CD4-positive, alpha-beta T cell treated with Interleukin-15 for 4 hours (primary cell): ENCODE data around the gene PLD4.
"Not testable (repeated sequence)": the region's sequence is repeated elsewhere in the genome, so short reads cannot be mapped to it uniquely, and the experiment has no call there.

Experiments used
- DNase-seq: peaks from one replicate; pipeline ENCODE4 v3.0.0-alpha.2; 2020; ENCODE audit warnings: low spot score

PLD4 gene

GRCh38 chr14:104898870-104899510, 25.7 kb upstream of the PLD4 start:
- no peak for DNase-seq

- no peak for DNase-seq
Measured at GRCh38 chr14:104899781-104900180, 24.9 kb upstream of the PLD4 start.

GRCh38 chr14:104900639-104901512, 23.8 kb upstream of the PLD4 start:
- DNase-seq = no peak

- DNase-seq = no peak
Measured at GRCh38 chr14:104903990-104904389, 20.7 kb upstream of the PLD4 start.

GRCh38 chr14:104904650-104905578, 19.8 kb upstream of the PLD4 start:
- DNase-seq = not testable (repeated sequence)

- not testable (repeated sequence) for DNase-seq
Measured at GRCh38 chr14:104905579-104905933, 19.1 kb upstream of the PLD4 start.

GRCh38 chr14:104908303-104908702, 16.4 kb upstream of the PLD4 start:
- DNase-seq = no peak

- DNase-seq = no peak
Measured at GRCh38 chr14:104912053-104912452, 12.6 kb upstream of the PLD4 start.

GRCh38 chr14:104913435-104913834, 11.2 kb upstream of the PLD4 start:
- no peak for DNase-seq

GRCh38 chr14:104917116-104917515, 7.6 kb upstream of the PLD4 start:
- no peak for DNase-seq

GRCh38 chr14:104917993-104918392, 6.7 kb upstream of the PLD4 start:
- no peak for DNase-seq

- DNase-seq = not testable (repeated sequence)
Measured at GRCh38 chr14:104919152-104919992, 5.3 kb upstream of the PLD4 start.

- DNase-seq = no peak
Measured at GRCh38 chr14:104919993-104920315, 4.7 kb upstream of the PLD4 start.

GRCh38 chr14:104923640-104924420, 849 bp upstream of the PLD4 start:
- no peak for DNase-seq

- DNase-seq = no peak
Measured at GRCh38 chr14:104925214-104925854, 655 bp downstream of the PLD4 start.

GRCh38 chr14:104925855-104926609, 1.4 kb downstream of the PLD4 start:
- no peak for DNase-seq

- no peak for DNase-seq
Measured at GRCh38 chr14:104926619-104927431, 2.1 kb downstream of the PLD4 start.

GRCh38 chr14:104927432-104927816, 2.7 kb downstream of the PLD4 start:
- DNase-seq = no peak

- DNase-seq = no peak
Measured at GRCh38 chr14:104927901-104928300, 3.2 kb downstream of the PLD4 start.
